ENCODE results near the gene ACOT7.
A peak's percentile ranks its signal among the peaks of the same experiment; 100 is the strongest.
"Not testable (repeated sequence)": the region's sequence is repeated elsewhere in the genome, so short reads cannot be mapped to it uniquely, and the experiment has no call there.

ACOT7 gene, protein sequence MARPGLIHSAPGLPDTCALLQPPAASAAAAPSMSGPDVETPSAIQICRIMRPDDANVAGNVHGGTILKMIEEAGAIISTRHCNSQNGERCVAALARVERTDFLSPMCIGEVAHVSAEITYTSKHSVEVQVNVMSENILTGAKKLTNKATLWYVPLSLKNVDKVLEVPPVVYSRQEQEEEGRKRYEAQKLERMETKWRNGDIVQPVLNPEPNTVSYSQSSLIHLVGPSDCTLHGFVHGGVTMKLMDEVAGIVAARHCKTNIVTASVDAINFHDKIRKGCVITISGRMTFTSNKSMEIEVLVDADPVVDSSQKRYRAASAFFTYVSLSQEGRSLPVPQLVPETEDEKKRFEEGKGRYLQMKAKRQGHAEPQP

DNA sequence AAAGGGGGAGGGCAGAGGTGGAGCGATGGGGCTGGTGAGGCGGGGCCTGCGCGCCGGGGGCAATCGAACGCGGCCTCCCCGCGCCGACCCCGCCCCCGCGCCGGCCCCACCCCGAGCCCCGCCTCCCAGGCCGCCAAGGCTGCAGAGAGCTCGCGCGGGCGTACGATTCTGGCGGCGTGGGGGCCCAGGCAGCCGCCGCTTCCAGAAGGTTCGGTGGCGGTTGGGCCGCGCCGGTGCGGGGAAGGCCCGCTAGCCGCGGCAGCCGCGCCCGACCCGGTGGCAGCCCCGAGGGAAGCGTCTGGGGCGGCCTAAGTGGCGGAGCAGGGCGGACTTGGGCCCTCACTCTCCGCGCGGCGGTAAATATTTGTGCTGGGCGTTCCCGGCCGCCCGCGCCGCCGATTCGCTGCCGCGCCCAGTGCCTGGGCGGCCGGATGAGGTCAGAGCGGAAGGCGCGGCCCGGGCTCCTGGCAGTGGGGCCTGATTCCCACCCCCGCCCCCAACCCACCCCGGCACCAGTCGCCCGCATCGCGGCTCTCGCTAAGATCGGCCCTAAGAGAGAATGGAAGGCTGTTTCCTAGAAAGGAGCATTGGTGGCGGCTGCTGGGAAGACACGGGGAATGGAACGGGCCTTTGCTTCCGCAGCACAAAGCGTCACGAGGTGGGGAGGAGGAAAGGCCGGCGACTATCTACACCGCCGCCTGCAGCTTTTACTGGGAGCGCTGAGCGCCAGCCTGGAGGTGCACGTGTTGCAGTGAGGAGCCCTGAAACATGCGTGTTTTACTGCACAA is at the start of gene ACOT7:
Gene ACOT7 (minus strand): TSS at position 368 of the 788 bp plus-strand sequence. CDS start 368 bp downstream, outside the sequence.
- FAIRE-seq = no peak
- DNase-seq (ENCODE audit: low spot score) = peak; percentile 90

GRCh38 chr1:6441586-6441985 is 48.0 kb upstream of the ACOT7 start:
- FAIRE-seq (no peak), DNase-seq (ENCODE audit: low spot score) (no peak)

GRCh38 chr1:6440198-6441126 is 46.9 kb upstream of the ACOT7 start:
- DNase-seq (ENCODE audit: low spot score) = peak; percentile 78
- peak; percentile 30 for FAIRE-seq

GRCh38 chr1:6438047-6438525 is 44.5 kb upstream of the ACOT7 start:
- FAIRE-seq (no peak), DNase-seq (ENCODE audit: low spot score) (peak; percentile 73)

DNA sequence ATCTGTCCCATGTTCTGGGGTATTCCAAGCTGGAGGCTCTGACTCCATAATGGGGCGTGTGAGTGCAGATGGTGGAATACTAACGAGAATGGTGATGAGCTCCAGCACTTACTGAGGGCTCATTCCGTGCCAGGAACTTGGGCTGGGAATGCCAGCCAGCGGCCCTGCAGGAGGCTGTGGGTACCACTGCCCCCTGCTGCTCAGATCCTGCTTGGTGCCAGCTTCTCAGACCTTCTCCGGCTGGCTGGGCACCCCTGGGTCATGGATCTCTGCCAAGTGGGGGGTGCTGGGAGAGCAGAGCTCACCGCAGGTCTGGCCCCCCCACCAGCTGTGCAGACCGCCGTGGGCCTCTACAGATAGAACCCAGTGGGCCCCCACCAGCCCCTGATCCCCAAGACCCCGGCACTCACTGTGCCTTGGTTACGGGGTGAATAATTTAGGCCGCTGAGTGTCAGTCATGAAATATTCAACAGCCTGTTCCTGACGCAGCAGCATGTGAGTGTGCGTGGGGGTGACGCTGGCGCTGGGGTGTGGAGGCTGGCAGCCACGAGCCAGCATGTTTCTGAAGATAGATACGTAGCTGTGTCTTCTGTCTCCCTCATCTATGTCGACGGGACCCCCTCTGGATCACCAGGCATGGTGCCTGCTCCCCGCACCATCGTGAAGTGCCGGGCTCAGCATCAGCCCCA is 43.6 kb upstream of the ACOT7 start:
- FAIRE-seq = not testable (repeated sequence)

DNA sequence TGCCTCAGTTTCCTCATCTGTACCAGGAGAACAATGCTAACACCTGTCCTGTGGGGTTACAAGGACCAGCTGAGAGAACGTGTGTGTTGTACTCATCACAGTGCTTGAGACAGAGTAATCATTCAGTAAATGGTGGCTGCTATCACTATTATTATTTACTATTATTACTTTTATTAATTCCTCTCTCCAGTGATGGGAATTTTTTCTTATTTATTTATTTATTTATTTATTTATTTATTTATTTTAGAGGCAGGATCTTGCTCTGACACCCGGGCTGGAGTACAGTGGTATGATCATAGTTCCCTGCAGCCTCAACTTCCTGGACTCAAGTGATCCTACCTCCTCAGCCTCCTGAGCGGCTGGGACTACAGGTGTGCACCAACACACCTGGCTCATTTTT is 42.7 kb upstream of the ACOT7 start:
- not testable (repeated sequence) for FAIRE-seq

More for the DNA sequence above, 43.6 kb upstream of the ACOT7 start:
- not testable (repeated sequence) for DNase-seq (ENCODE audit: low spot score)

GRCh38 chr1:6435547-6435946 is 42.0 kb upstream of the ACOT7 start:
- no peak for DNase-seq (ENCODE audit: low spot score)
- no peak for FAIRE-seq

More for the DNA sequence above, 42.7 kb upstream of the ACOT7 start:
- not testable (repeated sequence) for DNase-seq (ENCODE audit: low spot score)

DNA sequence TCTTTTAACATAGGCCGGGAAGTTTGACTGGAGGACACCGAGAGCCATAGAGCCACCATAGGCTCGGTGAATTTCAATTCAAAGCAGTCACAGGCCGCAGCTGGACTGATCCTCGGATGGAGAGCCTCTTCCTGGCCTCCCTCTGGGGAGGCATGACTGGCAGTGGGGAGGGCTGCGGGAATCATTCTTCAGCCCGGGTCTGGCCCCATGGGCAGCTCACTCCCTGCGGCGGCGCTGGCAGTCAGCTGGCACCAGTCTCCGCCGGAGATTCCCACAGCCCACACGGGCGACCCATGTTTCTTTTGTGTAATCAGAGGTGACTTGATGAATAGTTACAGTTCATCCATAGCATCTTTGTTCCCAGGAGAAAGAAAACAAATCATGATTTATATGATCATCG is 41.6 kb upstream of the ACOT7 start:
- DNase-seq (ENCODE audit: low spot score) (no peak), FAIRE-seq (no peak)

- FAIRE-seq (no peak), DNase-seq (ENCODE audit: low spot score) (no peak)
These were observed 40.6 kb upstream of the ACOT7 start for GRCh38 chr1:6434186-6434585.

DNA sequence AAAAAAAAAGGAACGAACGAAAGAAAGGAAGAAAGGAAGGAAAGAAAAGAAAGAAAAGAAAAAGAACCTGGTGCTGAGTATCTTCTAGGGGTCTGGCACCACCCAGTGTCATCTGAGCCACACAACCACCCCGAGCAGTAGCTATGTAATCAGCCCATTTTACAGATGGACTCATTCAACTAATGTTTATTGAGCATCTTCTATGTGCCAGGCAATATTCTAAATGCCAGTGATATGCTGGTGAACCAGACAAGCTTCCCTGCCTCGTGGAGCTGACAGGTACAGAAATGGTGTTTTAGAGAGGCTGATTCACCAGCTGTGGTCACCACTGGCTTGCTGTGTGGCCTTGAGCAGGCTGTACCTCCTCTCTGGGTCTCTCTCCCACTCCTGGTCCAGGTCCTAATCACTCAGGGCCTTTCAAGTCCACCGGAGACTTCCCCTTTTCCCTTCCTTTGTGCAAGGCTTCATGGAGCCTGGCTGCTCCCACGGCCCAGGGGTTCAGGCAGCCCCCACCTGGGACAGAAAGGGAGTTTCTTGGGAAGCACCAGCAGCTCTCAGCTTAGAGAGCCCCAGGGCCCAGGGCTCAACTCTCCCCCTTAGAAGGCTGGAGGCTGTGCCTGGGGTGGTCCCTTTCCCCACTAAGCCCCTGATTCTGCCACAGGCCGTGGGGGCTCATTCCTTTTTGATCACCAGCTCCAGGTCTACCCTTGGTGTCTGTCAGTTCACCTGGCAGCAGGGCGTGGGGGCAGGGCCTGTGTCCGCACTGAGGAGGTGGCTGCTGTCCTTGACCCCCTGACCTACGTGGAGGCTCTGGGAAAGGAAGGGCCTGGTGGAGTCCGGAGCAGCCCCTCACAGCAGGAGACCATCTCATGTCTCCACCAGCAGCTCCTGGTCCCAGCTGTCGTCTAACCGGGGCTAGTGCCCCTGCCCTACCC is 38.3 kb upstream of the ACOT7 start:
- DNase-seq (ENCODE audit: low spot score) = not testable (repeated sequence)
- peak; percentile 93 for FAIRE-seq

DNA sequence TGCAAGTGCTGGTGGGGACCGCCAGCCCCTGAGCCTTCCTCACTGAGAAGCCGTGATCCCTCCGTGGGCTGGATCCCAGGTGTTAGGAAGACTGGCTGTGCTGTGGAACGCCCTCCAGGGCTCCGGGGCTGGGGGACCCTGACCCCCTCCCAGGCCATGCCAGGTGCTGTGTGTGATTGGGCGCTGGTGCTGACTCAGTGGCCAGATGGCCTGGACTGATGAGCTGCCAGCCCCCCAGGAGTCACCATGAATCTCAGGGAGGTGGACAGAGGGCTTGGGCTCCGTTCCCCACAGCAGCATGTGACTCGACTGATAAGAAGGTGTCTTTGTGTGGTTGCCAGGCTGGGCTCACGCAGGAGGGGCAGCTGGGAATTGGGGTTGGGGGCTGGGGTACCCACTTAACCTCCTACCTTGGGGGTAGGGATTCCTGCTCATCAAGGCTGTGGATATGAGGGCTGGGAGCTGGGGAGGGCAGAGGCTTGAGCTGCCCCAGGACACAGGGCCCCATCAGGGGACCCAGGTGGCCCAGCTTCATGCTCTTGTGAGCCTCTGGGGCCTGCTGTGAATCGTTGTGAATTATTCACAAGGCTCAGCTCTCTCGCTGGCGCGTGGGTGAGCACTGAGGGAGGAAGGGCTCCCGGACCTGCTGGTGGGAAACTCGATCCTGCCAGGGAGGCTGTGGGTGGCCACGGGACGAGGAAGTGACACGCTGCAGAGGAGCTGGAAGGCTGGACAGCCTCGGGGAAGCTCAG is 36.3 kb upstream of the ACOT7 start:
- not testable (repeated sequence) for DNase-seq (ENCODE audit: low spot score)

DNA sequence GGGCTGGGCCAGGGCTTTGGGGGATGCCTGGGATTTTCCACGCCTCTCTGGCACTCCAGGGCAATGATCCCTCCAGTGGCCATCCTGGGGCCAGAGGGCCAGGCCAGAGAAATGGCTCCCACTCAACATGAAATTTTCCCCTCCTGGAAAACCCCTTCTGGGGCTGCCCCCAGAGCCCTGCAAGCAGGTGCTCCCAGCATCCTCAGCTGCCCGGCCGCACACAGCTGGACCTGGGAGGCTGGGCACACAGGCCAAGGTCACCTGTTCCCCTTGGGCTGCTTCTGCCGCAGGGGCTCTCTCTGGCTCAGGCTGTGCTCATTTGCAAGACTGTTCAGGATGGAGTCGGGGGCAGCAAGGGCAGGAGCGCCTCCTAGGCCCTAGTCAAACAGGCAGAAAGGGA is 34.9 kb upstream of the ACOT7 start:
- not testable (repeated sequence) for FAIRE-seq; DNase-seq (ENCODE audit: low spot score)

More for the DNA sequence above, 36.3 kb upstream of the ACOT7 start:
- FAIRE-seq = not testable (repeated sequence)

GRCh38 chr1:6427441-6428390 is 34.1 kb upstream of the ACOT7 start:
- peak; percentile 17 for FAIRE-seq
- no peak for DNase-seq (ENCODE audit: low spot score)

DNA sequence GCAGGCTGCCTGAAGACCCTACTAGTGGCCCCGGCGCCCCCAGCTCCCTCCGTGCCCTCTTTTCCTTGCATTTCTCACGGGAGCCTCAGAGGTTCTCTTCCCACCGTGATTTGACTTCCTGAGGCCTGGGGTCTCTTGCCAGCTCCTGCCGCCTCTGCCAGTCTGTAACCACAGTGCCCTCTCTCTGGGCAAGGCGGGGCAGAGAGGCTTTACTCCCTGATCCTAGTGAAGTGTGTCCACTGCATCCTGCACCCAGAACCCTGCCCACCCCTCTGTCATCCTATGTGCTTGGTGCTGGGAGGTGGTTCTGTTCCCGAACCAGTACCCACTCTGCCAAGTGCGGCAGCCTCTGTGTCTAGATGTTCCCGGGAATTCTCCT is 33.4 kb upstream of the ACOT7 start:
- no peak for FAIRE-seq

DNA sequence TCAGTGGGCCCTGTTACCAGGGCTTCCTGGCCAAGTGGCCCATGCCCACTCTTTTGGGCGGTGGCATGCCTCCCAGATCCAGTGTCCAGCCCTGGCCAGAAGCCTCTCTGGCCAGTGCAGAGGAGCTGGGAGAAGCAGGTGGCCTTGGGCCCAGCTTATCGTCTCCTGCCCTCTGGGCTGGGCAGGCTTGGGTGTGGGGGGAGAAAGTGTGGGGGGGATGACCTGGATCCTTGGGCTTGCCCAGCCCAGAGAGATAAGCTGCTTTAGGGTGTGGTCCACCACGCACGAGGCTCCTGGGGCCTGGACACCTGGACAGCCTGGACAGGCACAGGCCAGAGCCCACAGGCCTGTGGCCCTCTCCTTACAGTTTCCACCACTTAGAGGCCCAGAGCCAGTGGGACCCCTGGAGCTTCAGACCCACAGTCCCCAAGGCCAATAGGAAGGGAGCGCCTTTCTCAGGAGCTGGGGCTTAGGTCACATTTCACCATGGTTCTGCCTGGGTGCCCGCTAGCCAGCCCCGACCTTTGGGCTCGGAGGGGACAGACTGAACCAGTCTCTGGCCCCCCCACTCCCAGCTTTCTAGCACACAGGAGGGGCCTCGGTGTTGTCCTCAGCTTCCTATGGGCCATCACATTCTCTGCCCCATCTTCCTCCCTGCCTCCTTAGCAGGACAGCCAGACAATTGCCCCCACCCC is 32.9 kb upstream of the ACOT7 start:
- no peak for FAIRE-seq
- no peak for DNase-seq (ENCODE audit: low spot score)

More for the DNA sequence above, 33.4 kb upstream of the ACOT7 start:
- no peak for DNase-seq (ENCODE audit: low spot score)

DNA sequence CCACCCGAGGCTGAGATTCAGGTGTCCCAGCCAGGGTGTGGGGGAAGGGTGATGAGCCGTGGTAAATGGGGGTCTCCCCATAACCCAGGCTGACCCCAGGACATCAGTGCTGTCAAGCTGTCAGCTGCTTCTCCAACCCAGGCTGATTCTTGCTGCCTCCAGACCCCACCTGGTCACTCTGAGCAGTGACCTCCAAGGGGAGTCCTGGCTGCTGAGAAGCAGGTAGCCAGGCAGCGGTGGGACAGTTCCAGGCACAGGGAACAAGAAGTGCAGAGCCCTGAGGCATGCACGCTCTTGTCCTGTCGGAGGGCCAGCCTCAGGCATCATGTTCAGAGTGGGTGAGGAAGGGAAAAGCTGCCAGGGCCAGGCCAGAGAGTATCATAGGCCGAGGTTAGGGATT is 32.1 kb upstream of the ACOT7 start:
- FAIRE-seq (no peak), DNase-seq (ENCODE audit: low spot score) (no peak)

All from urothelium cell line (cell line).